Smooth muscle cell (in vitro differentiated cells): ENCODE results near the gene ANKRD13D. TPM values are rescaled to one million over a fixed set of nuclear protein-coding genes. Genes with fewer than 3 reads are reported as not detected.

Source experiments
- DNase-seq: peaks from one replicate; lab custom pipeline; 2025; ENCODE audit not compliant: unreplicated experiment; lab: John Stamatoyannopoulos, UW
- H2AFZ ChIP-seq: fragments of 200-600 bp; sonication (generic); 2 replicates; pipeline ENCODE4 v1.6.0; 2016; ENCODE audit warnings: antibody characterized with exemption, low read depth, mild to moderate bottlenecking
- H3F3A ChIP-seq: fragments of 200-600 bp; sonication (generic); 2 replicates; pipeline ENCODE4 v1.6.0; 2017; ENCODE audit warnings: antibody characterized with exemption, low read depth
- H3K27ac ChIP-seq: fragments of 200-600 bp; sonication (generic); 2 replicates; pipeline ENCODE4 v1.5.1; 2016; ENCODE audit warnings: low read depth, mild to moderate bottlenecking
- H3K27me3 ChIP-seq: fragments of 200-600 bp; sonication (generic); 2 replicates; pipeline ENCODE4 v1.6.1; 2016; ENCODE audit warnings: low read depth, mild to moderate bottlenecking
- H3K36me3 ChIP-seq: fragments of 200-600 bp; sonication (generic); 2 replicates; pipeline ENCODE4 v1.5.1; 2016; ENCODE audit warnings: low read depth
- H3K4me1 ChIP-seq: fragments of 200-600 bp; sonication (generic); 2 replicates; pipeline ENCODE4 v1.5.1; 2016; ENCODE audit warnings: low read depth
- H3K4me2 ChIP-seq: fragments of 200-600 bp; sonication (generic); 2 replicates; pipeline ENCODE4 v1.6.0; 2016; ENCODE audit warnings: mild to moderate bottlenecking
- H3K4me3 ChIP-seq: fragments of 200-600 bp; sonication (generic); 2 replicates; pipeline ENCODE4 v1.5.1; 2016; ENCODE audit warnings: mild to moderate bottlenecking
- H3K79me2 ChIP-seq: fragments of 200-600 bp; sonication (generic); 2 replicates; pipeline ENCODE4 v1.6.0; 2016; ENCODE audit warnings: low read depth, mild to moderate bottlenecking
- H3K9ac ChIP-seq: fragments of 200-600 bp; sonication (generic); 2 replicates; pipeline ENCODE4 v1.6.0; 2016; ENCODE audit warnings: low read depth
- H3K9me3 ChIP-seq: fragments of 200-600 bp; sonication (generic); replicated peaks from 2 replicates; pipeline ENCODE4 v1.5.1; 2016; ENCODE audit warnings: low read depth
- H4K20me1 ChIP-seq: fragments of 200-600 bp; sonication (generic); 2 replicates; pipeline ENCODE4 v1.6.0; 2016; ENCODE audit warnings: low read depth
- CTCF ChIP-seq: fragments of 200-600 bp; sonication (generic); IDR thresholded peaks from 2 replicates; pipeline ENCODE4 v1.5.1; 2017; ENCODE audit warnings: borderline replicate concordance, mild to moderate bottlenecking, antibody characterized with exemption; ENCODE audit not compliant: insufficient read depth, poor library complexity, severe bottlenecking
- WGBS: methylation state at CpG from one replicate; pipeline ENCODE4 v1.1.7; 2016; ENCODE audit warnings: low lambda C conversion rate; 5-methylcytosine and 5-hydroxymethylcytosine counted together
- polyA plus RNA-seq: library from polyadenylated mRNA; unstranded; fragments of >200 nt; fragmentation: Nextera tagmentation; extraction: Ambion mirVana; gene quantifications from 2 replicates; pipeline ENCODE4 v1.2.1, GENCODE V29; 2016
- total RNA-seq: library from RNA; depleted of rRNA; stranded (reverse); fragments of >200 nt; gene quantifications from 2 replicates; pipeline ENCODE4 v1.2.3, GENCODE V29; 2014

ANKRD13D gene
- total and polyA plus RNA-seq, 2 experiments from 2014 or later: 34.7 to 52.0 TPM

- H3K79me2 ChIP-seq: peaks cover 3% of the 10 kb centered on the region
- H3F3A ChIP-seq: no peaks in the 10 kb centered on the region
- H3K36me3 ChIP-seq: no peaks in the 10 kb centered on the region
- whole genome bisulfite sequencing: 19% methylated on average over 23 of the region's 23 CpGs
- peaks cover 21% of the 10 kb centered on the region for H4K20me1 ChIP-seq
- H3K27me3 ChIP-seq: no peaks in the 10 kb centered on the region
- peak overlapping the region; percentile 88 for H3K4me2 ChIP-seq
- H3K27ac ChIP-seq: no peak overlapping the region
- H2AFZ ChIP-seq: no peak overlapping the region
- H3K4me1 ChIP-seq: peaks cover 12% of the 10 kb centered on the region
- H3K4me3 ChIP-seq: peak overlapping the region; percentile 94
- no peaks in the 10 kb centered on the region for H3K9me3 ChIP-seq
- H3K9ac ChIP-seq: peak overlapping the region; percentile 64
- no peak for TF ChIP-seq CTCF
- DNase-seq: no peak
These were observed 13.5 kb downstream of the ANKRD13D start for GRCh38 chr11:67302571-67303131.

DNA sequence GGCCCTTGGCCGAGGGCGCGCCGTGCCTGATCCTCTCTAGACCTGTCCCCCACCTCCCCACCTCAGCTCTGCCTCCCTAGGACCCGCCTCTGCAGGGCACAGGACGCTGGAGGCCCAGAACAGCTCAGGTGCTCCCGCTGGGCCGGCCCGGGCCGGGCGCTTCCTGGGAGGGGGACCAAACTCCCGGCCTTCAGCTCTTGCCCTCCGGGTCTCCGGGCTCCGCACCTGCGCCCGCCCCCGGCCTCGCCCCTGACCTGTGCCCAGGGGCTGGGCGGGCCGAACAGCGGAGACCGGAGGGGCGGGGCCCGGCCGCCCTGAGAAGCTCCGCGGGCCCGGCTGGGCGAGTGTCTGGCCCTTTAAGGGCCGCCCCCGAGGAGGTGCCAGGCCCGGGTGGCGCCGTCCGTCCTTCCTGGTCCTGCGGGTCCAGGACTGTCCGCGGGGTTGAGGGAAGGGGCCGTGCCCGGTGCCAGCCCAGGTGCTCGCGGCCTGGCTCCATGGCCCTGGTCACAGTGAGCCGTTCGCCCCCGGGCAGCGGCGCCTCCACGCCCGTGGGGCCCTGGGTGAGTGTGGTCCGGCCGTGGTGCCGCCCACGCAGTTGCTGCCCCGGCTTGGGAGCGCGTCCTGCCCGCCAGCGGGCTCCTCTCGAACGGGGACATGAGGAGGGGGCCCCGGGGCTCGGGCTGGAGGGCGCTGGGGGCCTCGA lies 14.2 kb downstream of the ANKRD13D start, which contains the start of gene SSH3:
Gene SSH3, plus strand, starts transcription at position 399 of the 703 bp plus-strand sequence. Its CDS starts 96 bp downstream, at position 495.
- Histone ChIP-seq H3K4me3 (peak within 1 kb of the TSS; percentile 94), H3F3A (no peaks in the 10 kb centered on the region), H3K9ac (peak within 1 kb of the TSS; percentile 64), H4K20me1 (peaks cover 15% of the 10 kb centered on the region), H3K9me3 (no peaks in the 10 kb centered on the region), H3K79me2 (no peaks in the 10 kb centered on the region), H3K27ac (no peak within 1 kb of the TSS), H3K36me3 (no peaks in the 10 kb centered on the region), H2AFZ (no peak within 1 kb of the TSS), H3K27me3 (no peaks in the 10 kb centered on the region), H3K4me2 (peak within 1 kb of the TSS; percentile 88), H3K4me1 (peaks cover 12% of the 10 kb centered on the region)
- under 1% methylated on average over 26 of the region's 65 CpGs for WGBS
- TF ChIP-seq CTCF: no peak
- DNase-seq: no peak

- peak overlapping the region; percentile 94 for H3K4me3 ChIP-seq
- H3K9ac ChIP-seq: peak overlapping the region; percentile 64
- no peaks in the 10 kb centered on the region for H3K27me3 ChIP-seq
- TF ChIP-seq CTCF: no peak
- peaks cover 12% of the 10 kb centered on the region for H3K4me1 ChIP-seq
- no peaks in the 10 kb centered on the region for H3F3A ChIP-seq
- H4K20me1 ChIP-seq: peaks cover 8% of the 10 kb centered on the region
- no peak overlapping the region for H2AFZ ChIP-seq
- no peaks in the 10 kb centered on the region for H3K79me2 ChIP-seq
- peak overlapping the region; percentile 88 for H3K4me2 ChIP-seq
- no peak for DNase-seq
- no peak overlapping the region for H3K27ac ChIP-seq
- 4% methylated on average over 26 of the region's 43 CpGs for WGBS
- H3K9me3 ChIP-seq: no peaks in the 10 kb centered on the region
- no peaks in the 10 kb centered on the region for H3K36me3 ChIP-seq
These were observed 14.8 kb downstream of the ANKRD13D start for GRCh38 chr11:67303835-67304411.
